IMR-90 (cell line): ENCODE data around the gene EVA1A. TPM values are rescaled to one million over a fixed set of nuclear protein-coding genes. Genes with fewer than 3 reads are reported as not detected.

Source experiments
- ATAC-seq: fragments of 200-7000 bp; cut with Tn5 transposase; 2 replicates; pipeline ENCODE4 v1.9.1; 2020; ENCODE audit warnings: low read depth, mild to moderate bottlenecking, moderate library complexity
- BruUV-seq: library from RNA; stranded (reverse); fragments of 400-500 nt; replicated peaks from 2 replicates; lab custom pipeline; 2021; lab: Mats Ljungman, UMichigan
- CTCF ChIA-PET: fragments of 300-600 bp; formaldehyde crosslinking; extraction: SDS; loops from one replicate; lab custom pipeline; 2021; ENCODE audit warnings: antibody characterized with exemption; lab: Yijun Ruan, JAX
- POLR2A ChIA-PET: fragments of 300-600 bp; sonication (Branson Sonifier 250); formaldehyde crosslinking; loops from one replicate; lab custom pipeline; 2022; ENCODE audit warnings: antibody characterized with exemption; ENCODE audit not compliant: unreplicated experiment; lab: Charles Lee
- DNase-seq: peaks from one replicate; pipeline ENCODE4 v3.0.0; 2013
- H2AFZ ChIP-seq: replicated peaks from 2 replicates; pipeline ENCODE3; 2013; ENCODE audit warnings: low read length, mild to moderate bottlenecking; ENCODE audit not compliant: poor library complexity
- H2AK5ac ChIP-seq: 2 replicates; pipeline ENCODE4 v1.6.1; 2013; ENCODE audit warnings: low read depth, low read length, inconsistent platforms
- H2AK9ac ChIP-seq: replicated peaks from 2 replicates; pipeline ENCODE3; 2013; ENCODE audit warnings: mild to moderate bottlenecking, low read depth, low read length, moderate library complexity; ENCODE audit not compliant: poor library complexity
- H2BK120ac ChIP-seq: 2 replicates; pipeline ENCODE4 v1.6.1; 2013; ENCODE audit warnings: low read depth, low read length, inconsistent platforms
- H2BK15ac ChIP-seq: 3 replicates; pipeline ENCODE4 v1.6.1; 2013; ENCODE audit warnings: low read depth, low read length, inconsistent platforms
- H2BK20ac ChIP-seq: 2 replicates; pipeline ENCODE4 v1.6.1; 2013; ENCODE audit warnings: low read depth, mild to moderate bottlenecking, inconsistent platforms, low read length, moderate library complexity
- H2BK5ac ChIP-seq: 2 replicates; pipeline ENCODE4 v1.6.1; 2013; ENCODE audit warnings: mild to moderate bottlenecking, low read depth, low read length, inconsistent platforms; ENCODE audit not compliant: poor library complexity, severe bottlenecking
- H3K14ac ChIP-seq: replicated peaks from 2 replicates; pipeline ENCODE4 v1.6.1; 2013; ENCODE audit warnings: low read depth, low read length, inconsistent platforms
- H3K18ac ChIP-seq: 2 replicates; pipeline ENCODE4 v1.6.1; 2013; ENCODE audit warnings: low read depth, low read length, control low read depth
- H3K23ac ChIP-seq: 2 replicates; pipeline ENCODE4 v1.6.1; 2013; ENCODE audit warnings: low read depth, low read length, inconsistent platforms
- H3K27ac ChIP-seq: 2 replicates; pipeline ENCODE4 v1.5.1; 2013; ENCODE audit warnings: mild to moderate bottlenecking, control low read depth, low read length; ENCODE audit not compliant: insufficient read depth
- H3K27me3 ChIP-seq: 2 replicates; pipeline ENCODE4 v1.6.1; 2013; ENCODE audit warnings: low read length; ENCODE audit not compliant: control insufficient read depth, insufficient read depth
- H3K36me3 ChIP-seq: 2 replicates; pipeline ENCODE4 v1.6.1; 2013; ENCODE audit warnings: low read length, mixed read lengths; ENCODE audit not compliant: control insufficient read depth, insufficient read depth
- H3K4ac ChIP-seq: 2 replicates; pipeline ENCODE4 v1.6.1; 2013; ENCODE audit warnings: low read depth, low read length, inconsistent platforms
- H3K4me1 ChIP-seq: 2 replicates; pipeline ENCODE4 v1.6.1; 2013; ENCODE audit warnings: low read length, mixed read lengths; ENCODE audit not compliant: control insufficient read depth, insufficient read depth
- H3K4me2 ChIP-seq: 2 replicates; pipeline ENCODE4 v1.6.1; 2013; ENCODE audit warnings: low read depth, mild to moderate bottlenecking, control low read depth, low read length, moderate library complexity
- H3K4me3 ChIP-seq: 2 replicates; pipeline ENCODE4 v1.5.1; 2013; ENCODE audit warnings: low read depth, mild to moderate bottlenecking, control low read depth, low read length, moderate library complexity; ENCODE audit not compliant: insufficient read depth
- H3K56ac ChIP-seq: 2 replicates; pipeline ENCODE4 v1.6.1; 2013; ENCODE audit warnings: low read length, inconsistent platforms; ENCODE audit not compliant: insufficient read depth; ENCODE audit errors: extremely low read depth
- H3K79me1 ChIP-seq, 2 experiments: 2 replicates each; pipeline ENCODE4 v1.6.1; 2013; ENCODE audit warnings: low read length in 2 of 2, inconsistent platforms in 1 of 2, low read depth in 1 of 2
- H3K9ac ChIP-seq: 2 replicates; pipeline ENCODE4 v1.6.1; 2013; ENCODE audit warnings: low read depth, low read length, control low read depth
- H3K9me1 ChIP-seq: 2 replicates; pipeline ENCODE4 v1.6.1; 2013; ENCODE audit warnings: low read length, inconsistent platforms; ENCODE audit not compliant: insufficient read depth
- H3K9me3 ChIP-seq: 2 replicates; pipeline ENCODE4 v1.6.1; 2013; ENCODE audit warnings: low read length; ENCODE audit not compliant: control insufficient read depth, insufficient read depth
- H4K20me1 ChIP-seq: 2 replicates; pipeline ENCODE4 v1.6.1; 2013; ENCODE audit warnings: low read length, inconsistent platforms; ENCODE audit not compliant: insufficient read depth
- H4K5ac ChIP-seq: 2 replicates; pipeline ENCODE4 v1.6.1; 2013; ENCODE audit warnings: mild to moderate bottlenecking, low read depth, low read length, control low read depth
- H4K8ac ChIP-seq, 2 experiments: 2 replicates each; pipeline ENCODE4 v1.6.1; 2013; ENCODE audit warnings: low read depth in 2 of 2, low read length in 2 of 2, control low read depth in 1 of 2, inconsistent platforms in 1 of 2
- H4K91ac ChIP-seq: 2 replicates; pipeline ENCODE4 v1.6.1; 2013; ENCODE audit warnings: low read depth, low read length, inconsistent platforms; ENCODE audit not compliant: insufficient read depth
- CEBPB ChIP-seq: IDR thresholded peaks from 2 replicates; pipeline ENCODE4 v1.6.1; 2012; ENCODE audit warnings: low read depth, low read length, improper control_type of control experiment
- MAZ ChIP-seq: IDR thresholded peaks from 2 replicates; pipeline ENCODE4 v1.6.1; 2012; ENCODE audit warnings: low read depth, mild to moderate bottlenecking, low read length, improper control_type of control experiment, moderate library complexity, borderline replicate concordance
- WGBS, 2 experiments: methylation state at CpG; one replicate each; pipeline versions ENCODE4 v1.1.5 to v1.1.7; 2013; ENCODE audit warnings: missing lambda C conversion rate in 2 of 2; ENCODE audit not compliant: insufficient read length in 1 of 2; ENCODE audit errors: extremely low coverage in 2 of 2; 5-methylcytosine and 5-hydroxymethylcytosine counted together
- dilution Hi-C: fragments of 300-500 bp; cut with HindIII; formaldehyde crosslinking; loops from one replicate; pipeline ENCODE4 v1.14.3; 2018; ENCODE audit warnings: low sequenced_read_pairs; ENCODE audit not compliant: unreplicated experiment
- in situ Hi-C: fragments of 300-500 bp; cut with MboI; formaldehyde crosslinking; loops from 3 replicates; pipeline ENCODE4 v1.14.3; 2019; ENCODE audit warnings: low sequenced_read_pairs, inconsistent platforms, mixed read lengths
- intact Hi-C: fragments of 100-400 bp; cut with micrococcal nuclease; formaldehyde crosslinking; loops from 2 replicates; pipeline ENCODE4 v1.10.0; 2022
- polyA plus RNA-seq, 3 experiments: library from polyadenylated mRNA; depleted of rRNA; stranded (reverse); fragments of >200 nt; gene quantifications; 2 replicates each; pipeline ENCODE4 v1.2.3, GENCODE V29; 2012; ENCODE audit warnings: low replicate concordance in 1 of 3
- total RNA-seq: library from RNA; depleted of rRNA; stranded (reverse); fragments of >200 nt; gene quantifications from 2 replicates; pipeline ENCODE4 v1.2.3, GENCODE V29; 2012
- TF ChIP-seq, protein P1 (sequence below): fragments of 150-350 bp; IDR thresholded peaks from 2 replicates; pipeline ENCODE4 v1.6.1; 2017; ENCODE audit warnings: mild to moderate bottlenecking, antibody characterized with exemption, low read length, low read depth

Gene EVA1A
- total and polyA plus RNA-seq, 2 of the 4 experiments (the other 2 are of a cell fraction): 54.5 to 93.7 TPM

DNA sequence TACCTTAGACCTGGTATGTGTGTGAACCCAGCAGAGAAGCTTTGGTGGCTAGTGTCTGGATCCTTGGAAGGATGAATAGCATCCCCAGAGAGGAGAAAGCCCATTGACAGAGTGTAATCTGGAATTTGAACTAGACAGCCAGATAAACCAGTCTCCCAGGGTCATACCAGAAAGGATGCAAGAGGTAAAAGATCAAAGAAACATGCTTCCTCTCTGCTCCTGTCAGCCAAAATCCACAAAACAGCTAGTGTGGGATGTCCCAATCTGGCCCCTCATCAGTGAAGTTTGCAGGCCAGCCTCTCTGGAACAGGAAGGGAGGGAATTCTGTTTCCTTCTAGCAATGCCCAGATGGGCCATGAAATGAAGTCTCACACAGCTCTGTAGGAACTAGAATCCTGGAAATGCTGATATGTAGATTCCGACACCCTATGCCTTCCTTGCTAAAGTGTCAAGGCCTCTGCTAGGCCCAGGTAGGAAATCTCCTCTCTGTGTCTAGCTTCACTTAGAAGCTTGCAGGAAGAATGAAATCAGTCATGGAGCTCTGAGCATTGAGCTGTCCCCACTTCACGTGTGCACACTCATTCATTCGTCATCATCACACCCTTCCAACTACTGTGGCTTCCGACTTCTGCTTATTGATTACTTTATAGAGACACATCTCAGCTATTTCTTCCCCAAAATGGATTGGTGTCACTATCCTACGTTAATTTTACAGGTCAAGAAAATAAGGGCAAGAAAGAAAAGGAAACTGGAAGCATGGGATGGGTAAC lies 38.0 kb downstream of the EVA1A start (continued):
- TF ChIP-seq, protein P1, sequence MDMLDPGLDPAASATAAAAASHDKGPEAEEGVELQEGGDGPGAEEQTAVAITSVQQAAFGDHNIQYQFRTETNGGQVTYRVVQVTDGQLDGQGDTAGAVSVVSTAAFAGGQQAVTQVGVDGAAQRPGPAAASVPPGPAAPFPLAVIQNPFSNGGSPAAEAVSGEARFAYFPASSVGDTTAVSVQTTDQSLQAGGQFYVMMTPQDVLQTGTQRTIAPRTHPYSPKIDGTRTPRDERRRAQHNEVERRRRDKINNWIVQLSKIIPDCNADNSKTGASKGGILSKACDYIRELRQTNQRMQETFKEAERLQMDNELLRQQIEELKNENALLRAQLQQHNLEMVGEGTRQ: no peak

DNA sequence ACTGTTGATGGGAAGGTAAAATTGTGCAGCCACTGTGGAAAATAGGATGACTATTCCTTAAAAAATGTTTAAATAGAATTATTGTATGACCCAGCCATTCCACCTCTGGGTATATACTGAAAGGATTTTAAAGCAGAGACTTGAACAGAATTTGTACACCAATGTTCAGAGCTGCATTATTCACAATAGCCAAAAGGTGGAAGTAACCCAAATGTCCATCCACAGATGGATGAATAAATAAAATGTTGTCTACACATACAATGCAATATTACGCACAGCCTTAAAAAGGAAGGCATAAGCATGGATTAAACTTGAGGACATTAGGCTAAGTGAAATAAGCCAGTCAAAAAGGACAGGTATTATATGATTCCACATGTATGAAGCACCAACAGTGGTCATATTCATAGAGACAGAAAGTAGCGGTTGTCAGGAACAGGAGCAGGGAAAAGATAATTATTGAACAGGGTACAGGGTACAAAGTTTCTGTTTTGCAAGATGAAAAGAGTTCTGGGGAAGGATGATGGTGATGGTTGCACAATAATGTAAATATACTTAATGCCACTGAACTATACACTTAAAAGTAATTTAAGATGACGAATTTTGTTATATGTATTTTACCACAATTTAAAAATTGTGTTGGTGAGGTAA lies 39.4 kb downstream of the EVA1A start:
- Histone ChIP-seq H3K4me1 (peaks cover 9% of the 10 kb centered on the region), H2AK5ac (no peak overlapping the region), H3K9me3 (no peaks in the 10 kb centered on the region), H4K20me1 (peaks cover 37% of the 10 kb centered on the region), H2BK20ac (no peak overlapping the region), H4K8ac (no peak overlapping the region), H3K9me1 (peaks cover 32% of the 10 kb centered on the region), H3K4me2 (no peak overlapping the region), H3K56ac (no peak overlapping the region), H3K79me1 (peaks cover 53 to 81% of the 10 kb centered on the region in 2 experiments), H3K18ac (no peak overlapping the region), H3K36me3 (peaks cover 16% of the 10 kb centered on the region), H4K5ac (no peak overlapping the region), H3K4me3 (no peak overlapping the region), H3K4ac (no peak overlapping the region), H4K91ac (no peak overlapping the region), H2AFZ (no peak overlapping the region), H2BK120ac (no peak overlapping the region), H2BK15ac (no peak overlapping the region), H3K23ac (no peak overlapping the region), H3K27me3 (no peaks in the 10 kb centered on the region), H3K9ac (no peak overlapping the region), H3K14ac (no peak overlapping the region), H3K27ac (no peak overlapping the region), H2AK9ac (no peak overlapping the region), H2BK5ac (no peak overlapping the region)
- in situ Hi-C loops: no loop called here
- CTCF ChIA-PET: no interaction called here
- no TSS peak for BruUV-seq
- ATAC-seq (no peak), DNase-seq (no peak)
- no CpG with 5 or more reads among the region's 3 CpGs for WGBS, 2 experiments
- POLR2A ChIA-PET: no interaction called here
- dilution Hi-C loops: no loop called here
- intact Hi-C loops: no loop called here
- TF ChIP-seq MAZ (no peak), CEBPB (peak; percentile 37; the same call in 1 of the 2 replicates)
